Gastrocnemius medialis (tissue), 4 donors: ENCODE results near the gene ANKS1B. TPM values are rescaled to one million over a fixed set of nuclear protein-coding genes. Genes with fewer than 3 reads are reported as not detected.

Experiments used
- ATAC-seq, 2 donors: fragments of 150-250 bp; one replicate each; pipeline ENCODE4 v1.9.1; 2016
- DNase-seq, 2 donors: peaks; one replicate each; pipeline ENCODE4 v3.0.0-alpha.2; 2019
- H3K27ac ChIP-seq, 4 donors: fragments of 200-600 bp; sonication (generic); 1 replicate in 1 of 4; 2 replicates in 3 of 4; pipeline ENCODE4 v1.5.1; 2016 to 2018; ENCODE audit warnings: mild to moderate bottlenecking in 2 of 4, moderate library complexity in 1 of 4
- H3K27me3 ChIP-seq, 3 donors: fragments of 200-600 bp; sonication (generic) in 2 of 3; 1 replicate in 1 of 3; 2 replicates in 2 of 3; pipeline versions ENCODE4 v1.5.1 to v1.6.0; 2016 to 2019; ENCODE audit warnings: mild to moderate bottlenecking in 1 of 3, moderate library complexity in 1 of 3
- H3K36me3 ChIP-seq, 2 donors: fragments of 200-600 bp; sonication (generic) in 1 of 2; one replicate each; pipeline ENCODE4 v1.5.1; 2017 to 2018
- H3K4me1 ChIP-seq, 2 donors: fragments of 200-600 bp; sonication (generic) in 1 of 2; one replicate each; pipeline ENCODE4 v1.5.1; 2016 to 2017; ENCODE audit warnings: mild to moderate bottlenecking in 2 of 2
- H3K4me3 ChIP-seq, 4 donors: fragments of 200-600 bp; sonication (generic) in 3 of 4; 1 replicate in 1 of 4; 2 replicates in 3 of 4; pipeline ENCODE4 v1.5.1; 2016 to 2019; ENCODE audit warnings: mild to moderate bottlenecking in 2 of 4
- H3K9me3 ChIP-seq, 3 donors: fragments of 200-600 bp; sonication (generic) in 2 of 3; 1 replicate in 1 of 3; 2 replicates in 2 of 3; pipeline ENCODE4 v1.5.1; 2016 to 2019
- POLR2A ChIP-seq, 2 donors: fragments of 450-650 bp; IDR thresholded peaks; one replicate each; pipeline ENCODE4 v1.6.1; 2017; ENCODE audit warnings: antibody characterized with exemption in 2 of 2, mild to moderate bottlenecking in 2 of 2, moderate library complexity in 2 of 2
- in situ Hi-C, 4 donors: fragments of 200-750 bp; cut with MboI; loops; one replicate each; pipeline versions ENCODE4 v1.15.0 to v1.8.0; 2017; ENCODE audit warnings: low sequenced_read_pairs in 4 of 4
- intact Hi-C: fragments of 100-400 bp; cut with DNase I; formaldehyde crosslinking; loops from one replicate; pipeline ENCODE4 v1.15.1; 2023; ENCODE audit warnings: low total_unique reads
- total RNA-seq, 4 donors: library from RNA; depleted of rRNA; stranded (reverse); fragments of >200 nt; gene quantifications; one replicate each; pipeline versions ENCODE4 v1.1.0 to v1.2.3, GENCODE V29; 2016
- TF ChIP-seq, protein P1 (sequence below), 5 experiments: fragments of 450-650 bp in 3 of 5; fragments of 200-600 bp in 2 of 5; sonication (generic) in 2 of 5; IDR thresholded peaks in 4 of 5; conservative IDR thresholded peaks in 1 of 5; 1 replicate in 4 of 5; 2 replicates in 1 of 5; pipeline ENCODE4 v1.5.1; 2016 to 2019; ENCODE audit warnings: antibody characterized with exemption in 5 of 5, mild to moderate bottlenecking in 3 of 5, moderate library complexity in 3 of 5

Gene ANKS1B
- total RNA-seq, 4 donors from 2014 or later: 3.9 to 14.5 (median 5.7) TPM

DNA sequence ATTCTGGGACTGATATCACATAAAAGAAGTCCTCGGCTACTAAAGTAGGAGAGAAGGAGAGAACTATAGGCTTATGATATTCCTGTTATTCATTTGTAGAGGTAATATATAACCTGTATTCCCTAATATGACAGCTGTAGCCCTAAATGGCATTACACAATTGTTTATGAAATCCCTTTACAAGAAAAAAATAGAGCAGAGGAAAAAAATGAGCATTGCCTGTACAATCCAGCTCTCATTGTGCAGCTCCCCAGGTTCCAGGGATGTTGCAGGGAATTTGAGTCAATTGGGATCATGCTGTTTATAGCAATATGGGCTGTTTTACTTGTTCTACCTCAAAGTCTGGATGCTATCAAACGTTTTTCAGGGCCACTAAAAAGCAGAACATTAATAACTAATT is 1166.5 kb downstream of the ANKS1B start:
- no peaks in the 10 kb centered on the region for H3K27me3 ChIP-seq
- no peak overlapping the region for H3K27ac ChIP-seq
- H3K9me3 ChIP-seq: no peaks in the 10 kb centered on the region
- H3K36me3 ChIP-seq: no peaks in the 10 kb centered on the region
- intact Hi-C loops (no loop called here), in situ Hi-C loops (no loop called here)
- DNase-seq: no peak
- peaks cover 5 to 14% of the 10 kb centered on the region in 2 donors for H3K4me1 ChIP-seq
- TF ChIP-seq POLR2A (IDR thresholded peaks at IDR 0.05): no peak
- TF ChIP-seq, protein P1, sequence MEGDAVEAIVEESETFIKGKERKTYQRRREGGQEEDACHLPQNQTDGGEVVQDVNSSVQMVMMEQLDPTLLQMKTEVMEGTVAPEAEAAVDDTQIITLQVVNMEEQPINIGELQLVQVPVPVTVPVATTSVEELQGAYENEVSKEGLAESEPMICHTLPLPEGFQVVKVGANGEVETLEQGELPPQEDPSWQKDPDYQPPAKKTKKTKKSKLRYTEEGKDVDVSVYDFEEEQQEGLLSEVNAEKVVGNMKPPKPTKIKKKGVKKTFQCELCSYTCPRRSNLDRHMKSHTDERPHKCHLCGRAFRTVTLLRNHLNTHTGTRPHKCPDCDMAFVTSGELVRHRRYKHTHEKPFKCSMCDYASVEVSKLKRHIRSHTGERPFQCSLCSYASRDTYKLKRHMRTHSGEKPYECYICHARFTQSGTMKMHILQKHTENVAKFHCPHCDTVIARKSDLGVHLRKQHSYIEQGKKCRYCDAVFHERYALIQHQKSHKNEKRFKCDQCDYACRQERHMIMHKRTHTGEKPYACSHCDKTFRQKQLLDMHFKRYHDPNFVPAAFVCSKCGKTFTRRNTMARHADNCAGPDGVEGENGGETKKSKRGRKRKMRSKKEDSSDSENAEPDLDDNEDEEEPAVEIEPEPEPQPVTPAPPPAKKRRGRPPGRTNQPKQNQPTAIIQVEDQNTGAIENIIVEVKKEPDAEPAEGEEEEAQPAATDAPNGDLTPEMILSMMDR (IDR thresholded peaks at IDR 0.05 in 4 of 5, conservative IDR thresholded peaks at IDR 0.05 in 1 of 5): no peak
- H3K4me3 ChIP-seq: no peak overlapping the region
- ATAC-seq: no peak

DNA sequence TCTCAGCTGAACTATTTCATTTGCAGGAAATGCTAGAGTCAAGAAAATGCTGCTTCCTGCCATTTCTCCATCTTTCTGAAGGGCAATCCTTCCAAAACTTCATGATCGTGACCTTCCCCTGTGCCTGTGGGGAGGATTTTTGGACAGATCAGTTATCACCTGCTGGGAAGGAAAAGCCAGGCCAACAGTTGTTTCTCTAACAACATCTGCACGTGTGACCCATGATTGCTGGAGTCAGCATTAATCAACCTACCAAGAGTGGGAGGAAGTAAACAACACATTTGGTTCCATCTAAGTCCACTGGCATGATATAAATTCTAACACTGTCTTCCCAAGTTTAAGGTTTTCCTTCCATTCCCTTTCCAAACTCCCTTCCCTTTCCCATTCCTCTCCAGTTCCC is 1167.0 kb downstream of the ANKS1B start:
- Histone ChIP-seq H3K4me1 (peaks cover 0 to 9% of the 10 kb centered on the region in 2 donors), H3K27ac (no peak overlapping the region), H3K36me3 (no peaks in the 10 kb centered on the region), H3K9me3 (no peaks in the 10 kb centered on the region), H3K4me3 (no peak overlapping the region), H3K27me3 (no peaks in the 10 kb centered on the region)
- DNase-seq: no peak
- ATAC-seq: no peak
- in situ Hi-C loops (no loop called here), intact Hi-C loops (no loop called here)
- TF ChIP-seq POLR2A (IDR thresholded peaks at IDR 0.05): no peak
- TF ChIP-seq, protein P1 (IDR thresholded peaks at IDR 0.05 in 4 of 5, conservative IDR thresholded peaks at IDR 0.05 in 1 of 5): no peak

DNA sequence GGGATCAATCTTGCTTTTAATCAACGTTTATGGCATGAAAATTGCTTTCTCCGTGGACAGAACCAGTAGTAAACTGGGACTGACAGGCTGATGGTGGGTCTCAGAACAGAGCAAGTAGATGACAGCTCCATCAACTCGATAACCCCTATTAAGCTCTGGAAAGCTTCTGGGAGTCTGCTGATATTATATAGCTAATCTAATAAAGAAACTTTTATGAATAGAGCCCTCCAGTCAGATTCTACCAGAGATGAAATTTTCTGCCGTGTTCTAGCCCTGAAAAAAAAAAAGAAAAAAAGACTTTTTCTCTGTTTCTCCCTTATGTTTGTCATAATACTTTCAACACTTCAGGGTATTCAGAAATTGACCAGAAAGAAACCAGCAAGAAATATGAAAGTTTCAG is 1168.0 kb downstream of the ANKS1B start:
- no peak for TF ChIP-seq POLR2A (IDR thresholded peaks at IDR 0.05)
- TF ChIP-seq, protein P1 (IDR thresholded peaks at IDR 0.05 in 4 of 5, conservative IDR thresholded peaks at IDR 0.05 in 1 of 5): no peak
- ATAC-seq: no peak

DNA sequence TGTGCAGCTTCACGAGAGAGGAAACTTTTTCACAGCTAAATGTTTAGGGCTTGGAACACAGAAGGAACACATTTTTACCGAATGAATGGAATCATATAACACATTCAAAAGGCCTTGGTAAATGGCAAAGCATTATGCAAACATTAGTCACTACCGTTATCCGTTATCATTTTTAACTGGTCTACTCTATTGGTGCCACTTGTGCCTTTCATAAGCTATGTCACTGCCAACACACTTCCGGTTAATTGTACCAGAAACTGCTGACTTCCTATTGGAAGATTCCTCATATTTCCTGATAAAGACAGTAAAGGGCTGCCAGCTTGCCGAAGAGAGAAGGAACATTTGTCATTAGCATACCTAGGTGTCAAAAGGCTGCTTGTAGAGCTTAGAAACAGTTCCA is 1170.5 kb downstream of the ANKS1B start:
- no peak overlapping the region for H3K4me3 ChIP-seq
- intact Hi-C loops: no loop called here
- ATAC-seq (no peak), DNase-seq (no peak)
- no peaks in the 10 kb centered on the region for H3K9me3 ChIP-seq
- in situ Hi-C loops: no loop called here
- no peaks in the 10 kb centered on the region for H3K36me3 ChIP-seq
- no peaks in the 10 kb centered on the region for H3K27me3 ChIP-seq
- TF ChIP-seq, protein P1 (IDR thresholded peaks at IDR 0.05 in 4 of 5, conservative IDR thresholded peaks at IDR 0.05 in 1 of 5): no peak
- TF ChIP-seq POLR2A (IDR thresholded peaks at IDR 0.05): no peak
- H3K27ac ChIP-seq: no peak overlapping the region
- no peaks in the 10 kb centered on the region for H3K4me1 ChIP-seq

More for the DNA sequence above, 1168.0 kb downstream of the ANKS1B start:
- no peak overlapping the region for H3K27ac ChIP-seq
- H3K27me3 ChIP-seq: no peaks in the 10 kb centered on the region
- no peaks in the 10 kb centered on the region for H3K36me3 ChIP-seq
- no peak overlapping the region for H3K4me3 ChIP-seq
- no peaks in the 10 kb centered on the region for H3K4me1 ChIP-seq
- no peaks in the 10 kb centered on the region for H3K9me3 ChIP-seq
- no peak for DNase-seq
- in situ Hi-C loops (no loop called here), intact Hi-C loops (no loop called here)

DNA sequence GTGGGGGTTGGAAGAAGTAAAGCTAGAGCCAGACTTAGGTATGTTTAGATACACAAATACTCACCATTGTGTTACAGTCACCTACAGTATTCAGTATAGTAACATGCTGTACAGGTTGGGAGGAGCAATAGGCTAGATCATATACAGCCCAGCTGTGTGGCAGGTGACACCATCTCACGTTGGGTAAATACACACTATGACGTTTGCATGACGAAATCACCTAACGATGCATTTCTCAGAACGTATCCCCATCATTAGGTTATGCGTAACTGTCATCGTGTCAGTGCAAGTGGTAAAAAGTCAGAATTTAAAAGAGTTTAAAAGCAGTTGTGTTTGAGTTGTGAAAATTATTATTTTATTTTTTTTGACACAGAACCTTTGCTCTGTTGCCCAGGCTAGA is 1172.5 kb downstream of the ANKS1B start:
- Histone ChIP-seq H3K9me3 (no peaks in the 10 kb centered on the region), H3K4me1 (no peaks in the 10 kb centered on the region), H3K36me3 (no peaks in the 10 kb centered on the region), H3K27ac (no peak overlapping the region), H3K4me3 (no peak overlapping the region), H3K27me3 (no peaks in the 10 kb centered on the region)
- TF ChIP-seq, protein P1 (IDR thresholded peaks at IDR 0.05 in 4 of 5, conservative IDR thresholded peaks at IDR 0.05 in 1 of 5): no peak
- no peak for TF ChIP-seq POLR2A (IDR thresholded peaks at IDR 0.05)
- intact Hi-C loops (no loop called here), in situ Hi-C loops (no loop called here)
- no peak for DNase-seq
- no peak for ATAC-seq
